Measurements from ENCODE around the gene CAPN5.

Gene CAPN5

DNA sequence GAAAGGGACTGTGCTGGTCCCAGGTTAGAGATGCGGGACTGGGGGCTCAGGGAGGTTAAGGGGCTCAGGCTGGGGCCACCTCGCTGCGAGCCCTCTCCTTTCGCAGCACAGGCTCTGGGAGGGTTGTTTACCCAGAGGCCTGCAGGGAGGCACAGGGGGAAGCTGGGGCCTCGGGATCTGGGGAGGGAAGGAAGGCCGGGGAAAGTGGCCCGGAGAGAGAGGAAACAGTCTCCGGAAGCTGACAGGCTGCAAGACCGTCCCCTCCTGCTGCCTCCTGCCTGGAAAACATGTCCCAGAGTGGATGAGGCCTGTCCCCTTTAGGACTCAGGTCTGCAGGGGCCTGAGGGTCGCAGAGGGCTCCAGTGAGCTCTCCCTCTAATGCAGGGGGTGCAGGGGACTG lies 106.7 kb downstream of the CAPN5 start:
- no peak for ATAC-seq
- no peak for TF ChIP-seq ISL1 (CRISPR knock-in tag; IDR thresholded peaks at IDR 0.05)

- TF ChIP-seq GLIS3 (CRISPR knock-in tag; IDR thresholded peaks at IDR 0.05) (no peak), ZNF8 (CRISPR knock-in tag; IDR thresholded peaks at IDR 0.05) (no peak), ZFP30 (CRISPR knock-in tag; IDR thresholded peaks at IDR 0.05) (no peak), TOX (CRISPR knock-in tag; IDR thresholded peaks at IDR 0.05; ENCODE audit: borderline replicate concordance) (no peak), PPARA (CRISPR knock-in tag; IDR thresholded peaks at IDR 0.05; ENCODE audit: borderline replicate concordance) (no peak), ZNF70 (CRISPR knock-in tag; IDR thresholded peaks at IDR 0.05) (no peak)
- ATAC-seq: no peak
These were observed 107.8 kb downstream of the CAPN5 start for GRCh38 chr11:77174559-77174958.

DNA sequence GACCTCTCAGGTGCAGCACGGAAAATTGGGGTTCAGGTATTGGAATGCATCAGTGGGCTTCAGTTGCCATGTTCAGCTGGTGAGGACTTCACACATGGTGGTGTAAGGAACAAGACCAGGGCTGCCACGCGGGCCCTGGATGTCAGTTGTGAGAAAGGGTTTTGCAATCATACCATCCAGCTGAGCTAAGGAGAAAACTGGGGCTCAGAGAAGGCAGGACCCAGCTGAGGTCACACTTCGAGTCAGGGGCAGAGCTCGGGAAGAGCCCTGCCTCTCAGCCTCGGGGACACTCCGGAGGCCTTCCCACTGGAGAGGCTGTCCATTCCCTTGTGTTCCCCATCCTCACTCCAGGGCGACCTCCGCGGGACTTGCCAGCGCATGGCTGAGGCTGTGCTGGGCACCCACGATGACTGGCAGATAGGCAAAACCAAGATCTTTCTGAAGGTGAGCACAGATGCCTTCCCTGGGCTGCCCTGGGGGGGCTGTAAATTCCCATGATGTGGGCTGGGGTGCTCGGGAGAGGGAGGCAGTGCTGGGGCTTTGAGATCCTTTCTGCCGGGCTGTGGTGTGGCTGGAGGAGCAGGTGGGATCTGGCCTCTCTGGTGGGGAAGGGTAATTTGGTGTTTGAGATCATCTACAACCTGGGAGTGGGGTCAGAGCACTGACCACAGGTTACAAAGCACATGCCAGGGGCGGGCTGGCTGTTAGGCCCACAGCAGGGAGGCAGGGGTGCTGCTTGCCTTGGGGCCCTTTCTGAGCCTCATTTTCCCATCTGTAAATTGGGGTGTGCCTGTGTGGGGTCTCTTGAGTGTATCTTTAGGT lies 108.5 kb downstream of the CAPN5 start:
- TF ChIP-seq, protein P1, sequence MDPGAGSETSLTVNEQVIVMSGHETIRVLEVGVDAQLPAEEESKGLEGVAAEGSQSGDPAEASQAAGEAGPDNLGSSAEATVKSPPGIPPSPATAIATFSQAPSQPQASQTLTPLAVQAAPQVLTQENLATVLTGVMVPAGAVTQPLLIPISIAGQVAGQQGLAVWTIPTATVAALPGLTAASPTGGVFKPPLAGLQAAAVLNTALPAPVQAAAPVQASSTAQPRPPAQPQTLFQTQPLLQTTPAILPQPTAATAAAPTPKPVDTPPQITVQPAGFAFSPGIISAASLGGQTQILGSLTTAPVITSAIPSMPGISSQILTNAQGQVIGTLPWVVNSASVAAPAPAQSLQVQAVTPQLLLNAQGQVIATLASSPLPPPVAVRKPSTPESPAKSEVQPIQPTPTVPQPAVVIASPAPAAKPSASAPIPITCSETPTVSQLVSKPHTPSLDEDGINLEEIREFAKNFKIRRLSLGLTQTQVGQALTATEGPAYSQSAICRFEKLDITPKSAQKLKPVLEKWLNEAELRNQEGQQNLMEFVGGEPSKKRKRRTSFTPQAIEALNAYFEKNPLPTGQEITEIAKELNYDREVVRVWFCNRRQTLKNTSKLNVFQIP (CRISPR knock-in tag; IDR thresholded peaks at IDR 0.05; ENCODE audit: borderline replicate concordance, low read depth): no peak
- no peak for TF ChIP-seq CSRNP3 (CRISPR knock-in tag; IDR thresholded peaks at IDR 0.05)
- no peak for ATAC-seq

All from SK-N-SH treated with all-trans-retinoic acid at 6 μM for 48 hours (cell line).